ENCODE data around the gene TIMP3. TPM values are rescaled to one million over a fixed set of nuclear protein-coding genes. Genes with fewer than 3 reads are reported as not detected.
A peak's percentile ranks its signal among the peaks of the same experiment; 100 is the strongest.

TIMP3 gene
- total and polyA plus RNA-seq, 5 experiments from 2014 or later = 0.10 TPM; not detected in 4

- ATAC-seq = no peak
- H3K27me3 Mint-ChIP-seq = peaks cover 0 to 3% (median 0%) of the 10 kb centered on the region in 5 donors
- H3K27ac Mint-ChIP-seq = no peak overlapping the region
- POLR2A ChIA-PET = no interaction called here
- DNase-seq = no peak
- no peaks in the 10 kb centered on the region for H3K36me3 Mint-ChIP-seq
- no peaks in the 10 kb centered on the region for H3K9me3 Mint-ChIP-seq
- H3K4me1 Mint-ChIP-seq = peaks cover 0 to 2% (median 0%) of the 10 kb centered on the region in 4 donors
- H3K4me3 Mint-ChIP-seq = no peak overlapping the region
Measured at GRCh38 chr22:32817137-32817730, 15.7 kb downstream of the TIMP3 start.

GRCh38 chr22:32818446-32819115 lies 17.1 kb downstream of the TIMP3 start:
- Mint-ChIP-seq H3K27ac (peak overlapping the region in 1 of 10 donors; percentile 53), H3K4me1 (peaks cover 0 to 2% (median 0%) of the 10 kb centered on the region in 4 donors), H3K9me3 (no peaks in the 10 kb centered on the region), H3K36me3 (no peaks in the 10 kb centered on the region), H3K4me3 (no peak overlapping the region), H3K27me3 (peaks cover 0 to 3% (median 0%) of the 10 kb centered on the region in 5 donors)
- POLR2A ChIA-PET = no interaction called here
- ATAC-seq = no peak
- DNase-seq = no peak

GRCh38 chr22:32819120-32819519 lies 17.6 kb downstream of the TIMP3 start:
- no peaks in the 10 kb centered on the region for H3K27me3 Mint-ChIP-seq
- H3K4me1 Mint-ChIP-seq = no peaks in the 10 kb centered on the region
- POLR2A ChIA-PET = no interaction called here
- H3K27ac Mint-ChIP-seq = peak overlapping the region in 1 of 10 donors; percentile 53
- ATAC-seq (no peak), DNase-seq (no peak)
- H3K9me3 Mint-ChIP-seq = no peaks in the 10 kb centered on the region
- no peaks in the 10 kb centered on the region for H3K36me3 Mint-ChIP-seq
- H3K4me3 Mint-ChIP-seq = no peak overlapping the region

- Mint-ChIP-seq H3K9me3 (no peaks in the 10 kb centered on the region), H3K27me3 (peaks cover 0 to 2% (median 0%) of the 10 kb centered on the region in 5 donors), H3K36me3 (no peaks in the 10 kb centered on the region), H3K4me1 (no peaks in the 10 kb centered on the region), H3K27ac (no peak overlapping the region), H3K4me3 (no peak overlapping the region)
- POLR2A ChIA-PET = no interaction called here
- no peak for DNase-seq
- ATAC-seq = no peak
Measured at GRCh38 chr22:32820131-32821119, 18.9 kb downstream of the TIMP3 start.

GRCh38 chr22:32822179-32822877 lies 20.8 kb downstream of the TIMP3 start:
- POLR2A ChIA-PET = no interaction called here
- ATAC-seq (no peak), DNase-seq (no peak)
- Mint-ChIP-seq H3K36me3 (no peaks in the 10 kb centered on the region), H3K27ac (no peak overlapping the region), H3K4me1 (no peaks in the 10 kb centered on the region), H3K4me3 (no peak overlapping the region), H3K27me3 (peaks cover 0 to 2% (median 0%) of the 10 kb centered on the region in 5 donors), H3K9me3 (no peaks in the 10 kb centered on the region)

- H3K36me3 Mint-ChIP-seq = no peaks in the 10 kb centered on the region
- no peak overlapping the region for H3K4me3 Mint-ChIP-seq
- no peak overlapping the region for H3K27ac Mint-ChIP-seq
- no peak for ATAC-seq
- no peak for DNase-seq
- H3K4me1 Mint-ChIP-seq = no peaks in the 10 kb centered on the region
- peaks cover 0 to 2% (median 0%) of the 10 kb centered on the region in 5 donors for H3K27me3 Mint-ChIP-seq
- H3K9me3 Mint-ChIP-seq = no peaks in the 10 kb centered on the region
- POLR2A ChIA-PET = no interaction called here
Measured at GRCh38 chr22:32823024-32823730, 21.7 kb downstream of the TIMP3 start.

GRCh38 chr22:32824531-32825312 lies 23.2 kb downstream of the TIMP3 start:
- POLR2A ChIA-PET = no interaction called here
- no peak overlapping the region for H3K4me3 Mint-ChIP-seq
- ATAC-seq (no peak), DNase-seq (no peak)
- H3K4me1 Mint-ChIP-seq = no peaks in the 10 kb centered on the region
- no peaks in the 10 kb centered on the region for H3K9me3 Mint-ChIP-seq
- no peak overlapping the region for H3K27ac Mint-ChIP-seq
- H3K27me3 Mint-ChIP-seq = peaks cover 0 to 2% (median 0%) of the 10 kb centered on the region in 5 donors
- no peaks in the 10 kb centered on the region for H3K36me3 Mint-ChIP-seq

- ATAC-seq = no peak
- Mint-ChIP-seq H3K27ac (no peak overlapping the region), H3K9me3 (no peaks in the 10 kb centered on the region), H3K4me3 (no peak overlapping the region), H3K36me3 (no peaks in the 10 kb centered on the region), H3K27me3 (peaks cover 0 to 2% (median 0%) of the 10 kb centered on the region in 5 donors), H3K4me1 (peaks cover 5 to 8% (median 7%) of the 10 kb centered on the region in 4 donors)
- DNase-seq = no peak
- POLR2A ChIA-PET = no interaction called here
Measured at GRCh38 chr22:32826537-32826936, 25.0 kb downstream of the TIMP3 start.

GRCh38 chr22:32827049-32827602 lies 25.6 kb downstream of the TIMP3 start:
- no peaks in the 10 kb centered on the region for H3K36me3 Mint-ChIP-seq
- POLR2A ChIA-PET = no interaction called here
- DNase-seq = no peak
- no peak overlapping the region for H3K27ac Mint-ChIP-seq
- H3K4me3 Mint-ChIP-seq = no peak overlapping the region
- peaks cover 0 to 2% (median 0%) of the 10 kb centered on the region in 5 donors for H3K27me3 Mint-ChIP-seq
- no peaks in the 10 kb centered on the region for H3K9me3 Mint-ChIP-seq
- no peak for ATAC-seq
- peaks cover 9 to 14% (median 12%) of the 10 kb centered on the region in 4 donors for H3K4me1 Mint-ChIP-seq

GRCh38 chr22:32828150-32828549 lies 26.6 kb downstream of the TIMP3 start:
- Mint-ChIP-seq H3K27ac (no peak overlapping the region), H3K27me3 (peaks cover 0 to 2% (median 0%) of the 10 kb centered on the region in 5 donors), H3K9me3 (no peaks in the 10 kb centered on the region), H3K4me3 (no peak overlapping the region), H3K36me3 (no peaks in the 10 kb centered on the region), H3K4me1 (peaks cover 9 to 15% (median 13%) of the 10 kb centered on the region in 4 donors)
- ATAC-seq (no peak), DNase-seq (no peak)
- POLR2A ChIA-PET = no interaction called here

GRCh38 chr22:32828561-32828960 lies 27.1 kb downstream of the TIMP3 start:
- H3K27ac Mint-ChIP-seq = no peak overlapping the region
- ATAC-seq = no peak
- peaks cover 0 to 2% (median 0%) of the 10 kb centered on the region in 5 donors for H3K27me3 Mint-ChIP-seq
- POLR2A ChIA-PET = interaction anchor here (0.6 kb wide), 1 partner anchor 32 kb away, joined by 5 read pairs; no protein-coding TSS in a partner anchor
- no peak overlapping the region for H3K4me3 Mint-ChIP-seq
- no peaks in the 10 kb centered on the region for H3K9me3 Mint-ChIP-seq
- peaks cover 9 to 15% (median 13%) of the 10 kb centered on the region in 4 donors for H3K4me1 Mint-ChIP-seq
- H3K36me3 Mint-ChIP-seq = no peaks in the 10 kb centered on the region
- DNase-seq = no peak
